K562 (cell line): ENCODE results near the gene PRR7. TPM values are rescaled to one million over a fixed set of nuclear protein-coding genes. Genes with fewer than 3 reads are reported as not detected.
A peak's percentile ranks its signal among the peaks of the same experiment; 100 is the strongest.

Source experiments
- ARID3A ChIP-seq: IDR thresholded peaks from 2 replicates; pipeline ENCODE4 v1.6.1; 2012; ENCODE audit warnings: low read depth, low read length, improper control_type of control experiment, borderline replicate concordance
- CHD4 ChIP-seq: fragments of 200-600 bp; sonication (generic); IDR thresholded peaks from 3 replicates; pipeline ENCODE4 v1.6.1; 2012; ENCODE audit warnings: low read depth, mild to moderate bottlenecking, mixed read lengths, low read length, inconsistent platforms; ENCODE audit not compliant: insufficient read depth, insufficient replicate concordance, poor library complexity, severe bottlenecking
- CREB1 ChIP-seq, 2 experiments: sonication (generic) in 1 of 2; formaldehyde crosslinking in 1 of 2; IDR thresholded peaks; 2 replicates each; pipeline versions ENCODE4 v1.6.1 to v1.8.0; 2012 to 2022; ENCODE audit warnings: inconsistent platforms in 1 of 2, mild to moderate bottlenecking in 1 of 2, missing genetic modification reagents in 1 of 2, moderate library complexity in 1 of 2
- CTBP1 ChIP-seq: fragments of 450-650 bp; IDR thresholded peaks from 2 replicates; pipeline ENCODE4 v1.6.1; 2016; ENCODE audit warnings: borderline replicate concordance
- DMBX1 ChIP-seq: fragments of 250-450 bp; sonication (Bioruptor Pico); IDR thresholded peaks from 2 replicates; pipeline ENCODE4 v1.8.0; 2022; ENCODE audit warnings: inconsistent platforms, mild to moderate bottlenecking, moderate library complexity, borderline replicate concordance
- E2F3 ChIP-seq: fragments of 250-450 bp; sonication (Bioruptor Pico); IDR thresholded peaks from 2 replicates; pipeline ENCODE4 v1.4.0; 2020; ENCODE audit warnings: mild to moderate bottlenecking
- GABPA ChIP-seq: fragments of 200-800 bp; sonication (Bioruptor generic); conservative IDR thresholded peaks from 2 replicates; pipeline ENCODE4 v1.6.1; 2016; ENCODE audit warnings: low read depth, missing genetic modification characterization, missing compliant biosample characterization
- JUN ChIP-seq, 2 experiments: sonication (generic) in 1 of 2; formaldehyde crosslinking in 1 of 2; IDR thresholded peaks; 2 replicates each; pipeline versions ENCODE4 v1.6.1 to v1.8.0; 2012 to 2022; ENCODE audit warnings: borderline replicate concordance in 2 of 2, mild to moderate bottlenecking in 2 of 2, improper control_type of control experiment in 1 of 2, low read depth in 1 of 2, low read length in 1 of 2, missing genetic modification reagents in 1 of 2
- KHSRP ChIP-seq: fragments of 450-650 bp; IDR thresholded peaks from 2 replicates; pipeline ENCODE4 v1.6.1; 2017
- KLF6 ChIP-seq: fragments of 250-450 bp; sonication (Bioruptor Pico); IDR thresholded peaks from 2 replicates; pipeline ENCODE4 v1.4.0; 2020; ENCODE audit warnings: mild to moderate bottlenecking, moderate library complexity, borderline replicate concordance
- MAFF ChIP-seq: IDR thresholded peaks from 2 replicates; pipeline ENCODE4 v1.6.1; 2012; ENCODE audit warnings: low read length, improper control_type of control experiment
- PCBP2 ChIP-seq: fragments of 200-400 bp; formaldehyde crosslinking; IDR thresholded peaks from 2 replicates; pipeline ENCODE4 v1.6.1; 2018; ENCODE audit warnings: low read length, low read depth, mild to moderate bottlenecking, moderate library complexity; ENCODE audit not compliant: poor library complexity, severe bottlenecking
- POLR2AphosphoS2 ChIP-seq: IDR thresholded peaks from 2 replicates; pipeline ENCODE4 v1.6.1; 2012; ENCODE audit warnings: low read length, improper control_type of control experiment
- RFX1 ChIP-seq: fragments of 450-650 bp; IDR thresholded peaks from 2 replicates; pipeline ENCODE4 v1.6.1; 2016; ENCODE audit warnings: mild to moderate bottlenecking, moderate library complexity
- SMAD4 ChIP-seq: fragments of 250-450 bp; sonication (Bioruptor Pico); conservative IDR thresholded peaks from 2 replicates; pipeline ENCODE4 v1.8.0; 2021; ENCODE audit warnings: inconsistent platforms, mild to moderate bottlenecking, moderate library complexity
- SNRNP70 ChIP-seq: fragments of 200-400 bp; formaldehyde crosslinking; optimal IDR thresholded peaks from 2 replicates; pipeline ENCODE3; 2017; ENCODE audit warnings: low read depth, low read length
- TBP ChIP-seq: optimal IDR thresholded peaks from 2 replicates; pipeline ENCODE3; 2011; ENCODE audit warnings: low read depth, low read length, improper control_type of control experiment
- TSC22D4 ChIP-seq: fragments of 450-650 bp; IDR thresholded peaks from 2 replicates; pipeline ENCODE4 v1.6.1; 2016; ENCODE audit warnings: missing genetic modification characterization, missing biosample characterization, control low read depth
- ZBTB11 ChIP-seq, 3 experiments: fragments of 200-800 bp in 1 of 3; fragments of 250-450 bp in 1 of 3; fragments of 450-650 bp in 1 of 3; sonication (Bioruptor Pico) in 1 of 3; sonication (Bioruptor generic) in 1 of 3; formaldehyde crosslinking in 1 of 3; IDR thresholded peaks; 2 replicates each; pipeline versions ENCODE4 v1.6.1 to v1.8.0; 2016 to 2022; ENCODE audit warnings: mild to moderate bottlenecking in 2 of 3, missing genetic modification characterization in 2 of 3, missing compliant biosample characterization in 1 of 3, moderate library complexity in 1 of 3
- ZEB2 ChIP-seq: fragments of 450-650 bp; IDR thresholded peaks from 2 replicates; pipeline ENCODE4 v1.6.1; 2016
- ZNF347 ChIP-seq: fragments of 450-650 bp; formaldehyde crosslinking; IDR thresholded peaks from 2 replicates; pipeline ENCODE4 v1.4.0; 2020; ENCODE audit warnings: low read depth, mild to moderate bottlenecking, moderate library complexity
- ZNF408 ChIP-seq: fragments of 250-450 bp; sonication (Bioruptor Pico); IDR thresholded peaks from 2 replicates; pipeline ENCODE4 v1.4.0; 2020; ENCODE audit warnings: low read depth, mild to moderate bottlenecking, moderate library complexity
- ZNF699 ChIP-seq: fragments of 250-450 bp; sonication (Bioruptor Pico); IDR thresholded peaks from 2 replicates; pipeline ENCODE4 v1.8.0; 2021; ENCODE audit warnings: mild to moderate bottlenecking, moderate library complexity; ENCODE audit not compliant: insufficient replicate concordance
- polyA plus RNA-seq, 8 experiments: library from polyadenylated mRNA; depleted of rRNA in 4 of 8; stranded (reverse) in 5 of 8; unstranded in 3 of 8; fragments of >200 nt; fragmentation: Nextera tagmentation in 2 of 8; fragmentation: Illumina TruSeq in 1 of 8; extraction: Ambion mirVana in 2 of 8; extraction: Trizol in 1 of 8; gene quantifications; 2 replicates each; pipeline versions ENCODE4 v1.2.1 to v1.2.3, GENCODE V29; 2011 to 2014; ENCODE audit warnings: inconsistent platforms in 1 of 8, missing spikeins in 1 of 8
- total RNA-seq, 7 experiments: library from RNA; depleted of rRNA in 6 of 7; stranded (reverse); fragments of >200 nt in 6 of 7; fragmentation: Illumina TruSeq in 2 of 7; extraction: Trizol in 2 of 7; gene quantifications; 2 replicates each; pipeline versions ENCODE4 v1.2.1 to v1.2.3, GENCODE V29; 2011 to 2021; ENCODE audit warnings: low replicate concordance in 1 of 7

PRR7 gene
- total and polyA plus RNA-seq, 9 of the 15 experiments (the other 6 are each of a cell fraction or from before 2014, with no cell fraction given) = 0.80 to 11.3 (median 10.4) TPM; not detected in 4

- no peak for TF ChIP-seq ZBTB11 (CRISPR knock-in tag; IDR thresholded peaks at IDR 0.05)
- TF ChIP-seq CHD4 = no peak
- TF ChIP-seq POLR2AphosphoS2 = no peak
- peak; percentile 97 for TF ChIP-seq KHSRP
- TF ChIP-seq ZEB2 = peak; percentile 41; the same call in 1 of the 2 replicates
- TF ChIP-seq CREB1 (IDR thresholded peaks at IDR 0.05) = peak; percentile 96
- peak; percentile 96 for TF ChIP-seq CREB1 (CRISPR knock-in tag; IDR thresholded peaks at IDR 0.05)
- TF ChIP-seq TBP = peak; percentile 23
- no peak for TF ChIP-seq KLF6
- TF ChIP-seq CTBP1 = peak; percentile 34
- no peak for TF ChIP-seq ARID3A
- no peak for TF ChIP-seq MAFF
- TF ChIP-seq ZNF408 (CRISPR knock-in tag) = no peak
- no peak for TF ChIP-seq ZNF699 (CRISPR knock-in tag)
- no peak; the same call in 1 of the 2 replicates for TF ChIP-seq E2F3 (CRISPR knock-in tag)
- peak; percentile 82 for TF ChIP-seq SMAD4 (CRISPR knock-in tag)
- no peak for TF ChIP-seq DMBX1 (CRISPR knock-in tag)
- no peak for TF ChIP-seq GABPA (tag)
- TF ChIP-seq PCBP2 = no peak
- TF ChIP-seq SNRNP70 = no peak
- peak; percentile 96 for TF ChIP-seq JUN (IDR thresholded peaks at IDR 0.05; ENCODE audit: borderline replicate concordance, low read depth, low read length)
- peak; percentile 93; the same call in 1 of the 2 replicates for TF ChIP-seq JUN (CRISPR knock-in tag; IDR thresholded peaks at IDR 0.05; ENCODE audit: borderline replicate concordance)
- TF ChIP-seq ZNF347 (CRISPR knock-in tag) = no peak
- no peak for TF ChIP-seq RFX1
- TF ChIP-seq TSC22D4 = no peak
Measured at GRCh38 chr5:177454397-177455035, 7.9 kb downstream of the PRR7 start (continued).
